ENCODE results near the gene PNO1. TPM values are rescaled to one million over a fixed set of nuclear protein-coding genes. Genes with fewer than 3 reads are reported as not detected.

Gene PNO1
- total and polyA plus RNA-seq, 2 donors (not counting 3 experiments of a cell fraction or from before 2014, with no cell fraction given): 9.4 to 25.6 TPM

- intact Hi-C loops (cut with micrococcal nuclease): no loop called here
- Histone ChIP-seq H3K9me3 (replicated peaks; ENCODE audit: control insufficient read depth, insufficient read depth, low read length) (no peaks in the 10 kb centered on the region), H3K27ac (ENCODE audit: insufficient read depth, low read depth, low read length) (no peak overlapping the region), H3K4me1 (ENCODE audit: control insufficient read depth, extremely low read depth, insufficient read depth, low read length) (peaks cover 8% of the 10 kb centered on the region), H3K4me3 (replicated peaks in 1 of 3; ENCODE audit: insufficient read depth in 1 of 3, low read depth in 1 of 3, low read length in 3 of 3) (no peak overlapping the region), H3K9ac (replicated peaks; ENCODE audit: extremely low read depth, insufficient read depth, low read length) (no peak overlapping the region), H3K4me2 (ENCODE audit: insufficient read depth, low read length) (no peak overlapping the region), H3K9me1 (replicated peaks; ENCODE audit: control insufficient read depth, extremely low read depth, insufficient read depth, low read length) (no peaks in the 10 kb centered on the region), H2AFZ (ENCODE audit: low read depth, low read length) (no peak overlapping the region), H4K20me1 (replicated peaks; ENCODE audit: control insufficient read depth, extremely low read depth, insufficient read depth, low read length) (no peaks in the 10 kb centered on the region), H3K79me2 (ENCODE audit: control insufficient read depth, insufficient read depth, low read length) (peaks cover 32% of the 10 kb centered on the region), H3K27me3 (ENCODE audit: control insufficient read depth in 2 of 2, insufficient read depth in 2 of 2, low read length in 2 of 2) (no peaks in the 10 kb centered on the region), H3K36me3 (ENCODE audit: control insufficient read depth in 2 of 2, extremely low read depth in 1 of 2, insufficient read depth in 2 of 2, low read length in 2 of 2) (peaks cover 2 to 29% of the 10 kb centered on the region in 2 experiments)
- CTCF ChIA-PET: no interaction called here
- dilution Hi-C loops (cut with MboI; ENCODE audit: extremely low pct_ligation_motif_present, low sequenced_read_pairs): no loop called here
- TF ChIP-seq JUN (IDR thresholded peaks at IDR 0.05; ENCODE audit: borderline replicate concordance, insufficient read depth, insufficient read length, low read depth) (no peak), GATA2 (IDR thresholded peaks at IDR 0.05; ENCODE audit: insufficient read depth, insufficient read length, low read depth, low read length) (no peak), MAX (IDR thresholded peaks at IDR 0.05; ENCODE audit: insufficient read depth, insufficient read length) (no peak), CTCF (IDR thresholded peaks at IDR 0.05; ENCODE audit: extremely low read depth in 1 of 2, insufficient read depth in 1 of 2, low read depth in 1 of 2, low read length in 2 of 2) (no peak), FOS (IDR thresholded peaks at IDR 0.05; ENCODE audit: borderline replicate concordance, insufficient read depth, low read length) (no peak), POLR2AphosphoS5 (IDR thresholded peaks at IDR 0.05; ENCODE audit: insufficient read depth, low read depth, low read length) (no peak), POLR2A (IDR thresholded peaks at IDR 0.05; ENCODE audit: low read depth, low read length) (no peak), MYC (IDR thresholded peaks at IDR 0.05; ENCODE audit: low read depth, low read length) (no peak), EZH2 (IDR thresholded peaks at IDR 0.05; ENCODE audit: borderline replicate concordance, low read depth, low read length, severe bottlenecking) (no peak)
- FAIRE-seq (no peak), DNase-seq (ENCODE audit: low read depth, low spot score) (no peak)
- POLR2A ChIA-PET: no interaction called here
- BruUV-seq (replicated peaks): no TSS peak
Observed at GRCh38 chr2:68163641-68164040, 6.0 kb downstream of the PNO1 start.
